ENCODE measurements around the gene PRRG3. TPM values are rescaled to one million over a fixed set of nuclear protein-coding genes. Genes with fewer than 3 reads are reported as not detected.

Gene PRRG3
- total and polyA plus RNA-seq, 9 of the 15 experiments (the other 6 are each of a cell fraction or from before 2014, with no cell fraction given), result not detected

DNA sequence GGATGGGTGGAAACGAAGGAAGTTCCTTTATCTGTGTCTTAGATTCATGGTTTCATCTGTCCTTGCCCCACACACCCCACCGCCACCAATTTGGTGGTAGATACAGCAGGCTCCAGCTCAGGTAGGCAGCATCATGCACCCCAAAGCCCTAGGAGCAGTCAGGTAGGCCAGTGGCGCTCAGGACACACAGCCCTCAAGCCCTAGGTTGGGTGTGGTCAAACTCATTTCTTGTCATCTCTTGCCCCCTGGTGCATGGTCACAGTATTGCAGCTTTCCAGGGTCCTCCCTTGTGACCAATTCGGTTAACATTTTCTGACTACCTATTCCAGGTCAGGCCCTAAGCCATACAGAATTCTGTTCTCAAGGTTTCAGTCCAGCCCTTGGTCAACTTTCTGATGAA lies 14.5 kb upstream of the PRRG3 start (continued):
- TF ChIP-seq, protein P1, sequence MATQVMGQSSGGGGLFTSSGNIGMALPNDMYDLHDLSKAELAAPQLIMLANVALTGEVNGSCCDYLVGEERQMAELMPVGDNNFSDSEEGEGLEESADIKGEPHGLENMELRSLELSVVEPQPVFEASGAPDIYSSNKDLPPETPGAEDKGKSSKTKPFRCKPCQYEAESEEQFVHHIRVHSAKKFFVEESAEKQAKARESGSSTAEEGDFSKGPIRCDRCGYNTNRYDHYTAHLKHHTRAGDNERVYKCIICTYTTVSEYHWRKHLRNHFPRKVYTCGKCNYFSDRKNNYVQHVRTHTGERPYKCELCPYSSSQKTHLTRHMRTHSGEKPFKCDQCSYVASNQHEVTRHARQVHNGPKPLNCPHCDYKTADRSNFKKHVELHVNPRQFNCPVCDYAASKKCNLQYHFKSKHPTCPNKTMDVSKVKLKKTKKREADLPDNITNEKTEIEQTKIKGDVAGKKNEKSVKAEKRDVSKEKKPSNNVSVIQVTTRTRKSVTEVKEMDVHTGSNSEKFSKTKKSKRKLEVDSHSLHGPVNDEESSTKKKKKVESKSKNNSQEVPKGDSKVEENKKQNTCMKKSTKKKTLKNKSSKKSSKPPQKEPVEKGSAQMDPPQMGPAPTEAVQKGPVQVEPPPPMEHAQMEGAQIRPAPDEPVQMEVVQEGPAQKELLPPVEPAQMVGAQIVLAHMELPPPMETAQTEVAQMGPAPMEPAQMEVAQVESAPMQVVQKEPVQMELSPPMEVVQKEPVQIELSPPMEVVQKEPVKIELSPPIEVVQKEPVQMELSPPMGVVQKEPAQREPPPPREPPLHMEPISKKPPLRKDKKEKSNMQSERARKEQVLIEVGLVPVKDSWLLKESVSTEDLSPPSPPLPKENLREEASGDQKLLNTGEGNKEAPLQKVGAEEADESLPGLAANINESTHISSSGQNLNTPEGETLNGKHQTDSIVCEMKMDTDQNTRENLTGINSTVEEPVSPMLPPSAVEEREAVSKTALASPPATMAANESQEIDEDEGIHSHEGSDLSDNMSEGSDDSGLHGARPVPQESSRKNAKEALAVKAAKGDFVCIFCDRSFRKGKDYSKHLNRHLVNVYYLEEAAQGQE (IDR thresholded peaks at IDR 0.05; ENCODE audit: borderline replicate concordance), result peak; percentile 84
- TF ChIP-seq, protein P1 (CRISPR knock-in tag; IDR thresholded peaks at IDR 0.05; ENCODE audit: low read depth), result no peak
- no peak for TF ChIP-seq SREBF2 (CRISPR knock-in tag; IDR thresholded peaks at IDR 0.05)

DNA sequence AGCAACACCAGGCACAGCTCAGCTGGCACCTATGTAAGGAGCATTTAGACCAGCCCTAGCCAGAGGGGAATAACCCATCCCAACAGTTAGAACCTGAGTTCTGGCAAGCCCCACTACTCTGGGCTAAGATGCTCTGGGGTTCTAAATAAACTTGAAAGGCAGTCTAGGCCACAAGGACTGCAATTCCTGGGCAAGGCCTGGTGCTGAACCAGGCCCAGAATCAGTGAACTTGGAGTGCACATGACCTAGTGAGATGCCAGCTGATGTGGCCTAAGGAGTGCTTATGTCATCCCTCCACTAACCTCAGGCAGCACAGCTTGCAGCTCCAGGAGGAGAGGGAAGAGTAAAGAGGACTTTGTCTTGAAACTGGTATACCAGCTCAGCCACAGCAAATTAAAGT lies 7.6 kb upstream of the PRRG3 start:
- FAIRE-seq, result no peak
- intact Hi-C loops (cut with micrococcal nuclease), result loop anchor here (10.0 kb wide), 1 partner anchor 913 kb away; no protein-coding TSS in a partner anchor
- no peak for TF ChIP-seq SAP30 (IDR thresholded peaks at IDR 0.05; ENCODE audit: borderline replicate concordance, insufficient read depth, low read depth, low read length, poor library complexity, severe bottlenecking)

More for the DNA sequence above, 7.6 kb upstream of the PRRG3 start:
- ATAC-seq, result no peak
- CTCF ChIA-PET (ENCODE audit: low intra/inter-chr PET ratio), result no interaction called here
- H3K4me1 ChIP-seq (replicated peaks in 1 of 2; ENCODE audit: control insufficient read depth in 2 of 2, insufficient read depth in 2 of 2, low read length in 2 of 2), result no peaks in the 10 kb centered on the region
- no TSS peak for BruUV-seq (replicated peaks)
- POLR2A ChIA-PET, result no interaction called here
- H4K20me1 ChIP-seq (replicated peaks; ENCODE audit: control insufficient read depth, insufficient read depth, low read length), result no peaks in the 10 kb centered on the region
- H3K36me3 ChIP-seq (ENCODE audit: control insufficient read depth, insufficient read depth, low read length), result no peaks in the 10 kb centered on the region
- no peaks in the 10 kb centered on the region for H3K9me1 ChIP-seq (ENCODE audit: control insufficient read depth, insufficient read depth, low read length)
- peaks cover 0 to 1% of the 10 kb centered on the region in 2 experiments; a peak in 1 of 5 replicates for H3K27me3 ChIP-seq (ENCODE audit: control insufficient read depth in 2 of 2, insufficient read depth in 2 of 2, low read length in 2 of 2)
- H3K4me3 ChIP-seq, result no peak overlapping the region
- no peaks in the 10 kb centered on the region for H3K9me3 ChIP-seq (replicated peaks; ENCODE audit: control insufficient read depth, insufficient read depth, low read depth, low read length)
- no peak overlapping the region for H3K4me2 ChIP-seq (ENCODE audit: insufficient read depth, low read length)
- no peak overlapping the region for H2AFZ ChIP-seq (ENCODE audit: low read depth, low read length)
- no peak overlapping the region for H3K27ac ChIP-seq (ENCODE audit: extremely low read depth, low read depth, low read length)
- H3K9ac ChIP-seq (ENCODE audit: insufficient read depth in 1 of 2, low read depth in 2 of 2, low read length in 2 of 2), result no peak overlapping the region
- in situ Hi-C loops (cut with MboI), result loop anchor here (10.0 to 25.0 kb wide), 2 partner anchors 343 to 925 kb away; no protein-coding TSS in a partner anchor
- H3K79me2 ChIP-seq (ENCODE audit: control insufficient read depth, insufficient read depth, low read length), result no peaks in the 10 kb centered on the region
- DNase-seq (ENCODE audit: extremely low read depth in 1 of 4, low spot score in 3 of 4), result no peak

Measured in K562 (cell line).